Measurements from ENCODE around the gene ATG9B.

GRCh38 chr7:151017370-151017952 lies 6.8 kb downstream of the ATG9B start:
- TF ChIP-seq JUNB (CRISPR knock-in tag; conservative IDR thresholded peaks at IDR 0.05) = no peak
- no peak for TF ChIP-seq CTCF (IDR thresholded peaks at IDR 0.05 in 2 of 3, conservative IDR thresholded peaks at IDR 0.05 in 1 of 3; ENCODE audit: insufficient read depth in 2 of 3, low read depth in 1 of 3, low read length in 3 of 3)
- TF ChIP-seq PKNOX1 (IDR thresholded peaks at IDR 0.05) = no peak
- no peak for TF ChIP-seq RAD51 (IDR thresholded peaks at IDR 0.05; ENCODE audit: borderline replicate concordance, low read depth)
- TF ChIP-seq HDAC1 (IDR thresholded peaks at IDR 0.05) = 0 out of 4 replicates have a peak, but pooled peaks of 1 of the 2 experiments have one; percentile 22
